Suprapubic skin (tissue), 4 donors: ENCODE data around the gene C7.

ENCODE experiments used
- CTCF ChIP-seq, 2 donors: fragments of 200-600 bp in 1 of 2; fragments of 450-650 bp in 1 of 2; sonication (generic) in 1 of 2; IDR thresholded peaks; one replicate each; pipeline ENCODE4 v1.5.1; 2016 to 2019; ENCODE audit warnings: antibody characterized with exemption in 2 of 2, mild to moderate bottlenecking in 1 of 2, moderate library complexity in 1 of 2
- POLR2A ChIP-seq, 2 donors: fragments of 450-650 bp; IDR thresholded peaks; one replicate each; pipeline ENCODE4 v1.6.1; 2017; ENCODE audit warnings: antibody characterized with exemption in 2 of 2, mild to moderate bottlenecking in 2 of 2, moderate library complexity in 2 of 2
- POLR2AphosphoS5 ChIP-seq, 3 donors: sonication (generic); formaldehyde crosslinking; IDR thresholded peaks; one replicate each; pipeline ENCODE4 v1.6.1; 2017; ENCODE audit warnings: antibody characterized with exemption in 3 of 3

- TF ChIP-seq POLR2A (IDR thresholded peaks at IDR 0.05) (no peak), POLR2AphosphoS5 (IDR thresholded peaks at IDR 0.05) (no peak), CTCF (IDR thresholded peaks at IDR 0.05) (peak; percentile 54 to 77)
Observed at GRCh38 chr5:40904205-40904993, 4.9 kb upstream of the C7 start.
